ENCODE results near the gene RASSF10. TPM values are rescaled to one million over a fixed set of nuclear protein-coding genes. Genes with fewer than 3 reads are reported as not detected.

RASSF10 gene
- total and polyA plus RNA-seq, 4 experiments from 2014 or later = not detected

DNA sequence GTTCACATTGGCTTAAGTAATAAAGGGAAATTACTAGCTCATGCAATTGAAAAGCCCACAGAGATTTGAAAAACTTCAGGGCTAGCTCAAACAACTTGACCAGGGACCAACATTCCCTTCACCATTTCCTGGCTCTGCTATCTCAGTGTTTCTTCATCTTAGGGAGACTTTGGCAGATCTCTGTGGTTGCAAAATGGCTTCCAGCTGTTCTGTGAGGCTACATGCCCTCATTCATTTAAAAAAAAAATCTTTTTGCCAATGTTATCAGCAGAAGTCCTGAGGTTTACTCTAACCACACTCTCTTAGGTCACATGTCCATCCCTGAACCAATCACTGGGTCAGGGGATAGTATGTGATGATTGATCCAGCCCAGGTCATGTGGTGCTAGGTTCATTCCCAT, 13.9 kb upstream of the RASSF10 start:
- ChIA-PET POLR2A (ENCODE audit: partially characterized antibody) (no interaction called here), CTCF (ENCODE audit: partially characterized antibody) (no interaction called here)
- no peaks in the 10 kb centered on the region for H3K36me3 ChIP-seq (ENCODE audit: insufficient read depth, low read length)
- Mint-ChIP-seq H3K4me1 (no peaks in the 10 kb centered on the region), H3K36me3 (no peaks in the 10 kb centered on the region), H3K27me3 (peaks cover 2 to 6% of the 10 kb centered on the region in 2 donors), H3K9me3 (peaks cover 0 to 9% (median 0%) of the 10 kb centered on the region in 8 donors), H3K27ac (no peak overlapping the region), H3K4me3 (no peak overlapping the region)
- H3K9me3 ChIP-seq (ENCODE audit: control insufficient read depth in 1 of 2, low read length in 2 of 2) = no peaks in the 10 kb centered on the region
- DNase-seq = no peak
- no peaks in the 10 kb centered on the region for H3K27me3 ChIP-seq (ENCODE audit: insufficient read depth, low read length)
- no peaks in the 10 kb centered on the region for H3K4me1 ChIP-seq (ENCODE audit: insufficient read depth, low read length)
- H3K27ac ChIP-seq (ENCODE audit: low read depth, low read length) = no peak overlapping the region
- H3K4me3 ChIP-seq (ENCODE audit: low read length in 2 of 2) = no peak overlapping the region
- intact Hi-C loops (cut with micrococcal nuclease) = no loop called here

DNA sequence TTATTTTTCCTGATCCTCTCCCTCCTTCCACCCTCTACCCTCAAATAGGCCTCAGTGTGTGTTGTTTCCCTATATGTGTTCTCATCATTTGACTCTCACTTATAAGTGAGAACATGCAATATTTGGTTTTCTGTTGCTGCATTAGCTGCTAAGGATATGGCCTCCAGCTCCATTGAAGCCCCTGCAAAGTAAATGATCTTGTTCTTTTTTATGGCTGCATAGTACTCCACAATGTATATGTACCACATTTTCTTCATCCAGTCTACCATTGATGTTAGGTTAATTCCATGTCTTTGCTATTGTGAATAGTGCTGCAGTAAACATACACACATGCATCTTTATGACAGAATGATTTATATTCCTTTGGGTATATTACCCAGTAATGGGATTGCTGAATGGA, 13.3 kb upstream of the RASSF10 start:
- Histone ChIP-seq H3K4me3 (ENCODE audit: low read length in 2 of 2) (no peak overlapping the region), H3K27ac (ENCODE audit: low read depth, low read length) (no peak overlapping the region), H3K9me3 (ENCODE audit: control insufficient read depth in 1 of 2, low read length in 2 of 2) (no peaks in the 10 kb centered on the region), H3K27me3 (ENCODE audit: insufficient read depth, low read length) (no peaks in the 10 kb centered on the region), H3K4me1 (ENCODE audit: insufficient read depth, low read length) (no peaks in the 10 kb centered on the region), H3K36me3 (ENCODE audit: insufficient read depth, low read length) (no peaks in the 10 kb centered on the region)
- H3K9me3 Mint-ChIP-seq = peaks cover 0 to 9% (median 0%) of the 10 kb centered on the region in 8 donors
- ChIA-PET POLR2A (ENCODE audit: partially characterized antibody) (no interaction called here), CTCF (ENCODE audit: partially characterized antibody) (no interaction called here)
- no peak for DNase-seq
- no peak overlapping the region for H3K4me3 Mint-ChIP-seq
- H3K27me3 Mint-ChIP-seq = peaks cover 3 to 6% of the 10 kb centered on the region in 2 donors
- H3K4me1 Mint-ChIP-seq = no peaks in the 10 kb centered on the region
- no peaks in the 10 kb centered on the region for H3K36me3 Mint-ChIP-seq
- H3K27ac Mint-ChIP-seq = no peak overlapping the region
- intact Hi-C loops (cut with micrococcal nuclease) = no loop called here

DNA sequence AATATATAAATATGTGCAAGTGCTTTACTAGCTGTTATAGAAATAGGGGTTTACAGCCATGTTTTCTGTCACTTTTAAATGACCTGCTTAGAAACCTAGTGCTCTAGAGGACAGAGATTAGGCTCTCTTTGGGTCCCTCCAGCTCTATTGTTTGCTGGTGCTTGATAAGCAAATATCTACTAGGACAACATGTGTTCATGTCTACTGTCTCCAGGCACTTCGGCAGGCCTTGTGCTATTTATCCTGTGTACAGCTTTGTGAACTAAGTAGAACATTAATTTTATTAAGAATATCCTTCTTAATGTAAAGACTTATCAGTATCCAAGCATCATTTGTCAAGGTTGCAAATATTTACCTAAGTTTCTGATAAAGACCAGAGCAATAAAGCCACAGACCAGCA, 11.9 kb upstream of the RASSF10 start:
- Histone ChIP-seq H3K9me3 (ENCODE audit: control insufficient read depth in 1 of 2, low read length in 2 of 2) (no peaks in the 10 kb centered on the region), H3K4me1 (ENCODE audit: insufficient read depth, low read length) (no peaks in the 10 kb centered on the region), H3K27me3 (ENCODE audit: insufficient read depth, low read length) (no peaks in the 10 kb centered on the region), H3K27ac (ENCODE audit: low read depth, low read length) (no peak overlapping the region), H3K4me3 (ENCODE audit: low read length in 2 of 2) (no peak overlapping the region), H3K36me3 (ENCODE audit: insufficient read depth, low read length) (no peaks in the 10 kb centered on the region)
- POLR2A ChIA-PET (ENCODE audit: partially characterized antibody) = no interaction called here
- CTCF ChIA-PET (ENCODE audit: partially characterized antibody) = no interaction called here
- Mint-ChIP-seq H3K4me1 (no peaks in the 10 kb centered on the region), H3K27ac (no peak overlapping the region), H3K27me3 (peaks cover 3 to 6% of the 10 kb centered on the region in 2 donors), H3K4me3 (no peak overlapping the region), H3K36me3 (no peaks in the 10 kb centered on the region), H3K9me3 (peaks cover 0 to 9% (median 0%) of the 10 kb centered on the region in 8 donors)
- intact Hi-C loops (cut with micrococcal nuclease) = no loop called here
- DNase-seq = no peak

DNA sequence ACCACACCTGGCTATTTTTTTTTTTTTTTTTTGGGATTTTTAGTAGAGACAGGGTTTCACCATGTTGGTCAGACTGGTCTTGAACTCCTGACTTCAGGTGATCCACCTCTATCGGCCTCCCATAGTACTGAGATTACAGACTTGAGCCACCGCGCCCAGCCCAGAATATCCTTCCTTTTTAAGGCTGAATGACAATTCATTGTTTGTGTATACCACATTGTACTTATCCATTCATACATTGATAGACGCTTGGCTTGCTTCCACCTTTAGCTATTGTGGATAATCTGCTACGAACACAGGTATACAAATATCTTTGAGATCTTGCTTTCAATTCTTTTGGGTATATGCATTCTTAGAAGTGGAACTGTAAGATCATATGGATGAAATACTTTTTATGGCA, 10.8 kb upstream of the RASSF10 start:
- Histone ChIP-seq H3K36me3 (ENCODE audit: insufficient read depth, low read length) (no peaks in the 10 kb centered on the region), H3K27ac (ENCODE audit: low read depth, low read length) (no peak overlapping the region), H3K4me1 (ENCODE audit: insufficient read depth, low read length) (no peaks in the 10 kb centered on the region), H3K9me3 (ENCODE audit: control insufficient read depth in 1 of 2, low read length in 2 of 2) (no peaks in the 10 kb centered on the region), H3K27me3 (ENCODE audit: insufficient read depth, low read length) (no peaks in the 10 kb centered on the region), H3K4me3 (ENCODE audit: low read length in 2 of 2) (no peak overlapping the region)
- Mint-ChIP-seq H3K36me3 (no peaks in the 10 kb centered on the region), H3K9me3 (peaks cover 0 to 9% (median 0%) of the 10 kb centered on the region in 8 donors), H3K27ac (no peak overlapping the region), H3K4me3 (no peak overlapping the region), H3K27me3 (peaks cover 6 to 7% of the 10 kb centered on the region in 2 donors), H3K4me1 (no peaks in the 10 kb centered on the region)
- ChIA-PET CTCF (ENCODE audit: partially characterized antibody) (no interaction called here), POLR2A (ENCODE audit: partially characterized antibody) (no interaction called here)
- DNase-seq = no peak
- intact Hi-C loops (cut with micrococcal nuclease) = no loop called here

DNA sequence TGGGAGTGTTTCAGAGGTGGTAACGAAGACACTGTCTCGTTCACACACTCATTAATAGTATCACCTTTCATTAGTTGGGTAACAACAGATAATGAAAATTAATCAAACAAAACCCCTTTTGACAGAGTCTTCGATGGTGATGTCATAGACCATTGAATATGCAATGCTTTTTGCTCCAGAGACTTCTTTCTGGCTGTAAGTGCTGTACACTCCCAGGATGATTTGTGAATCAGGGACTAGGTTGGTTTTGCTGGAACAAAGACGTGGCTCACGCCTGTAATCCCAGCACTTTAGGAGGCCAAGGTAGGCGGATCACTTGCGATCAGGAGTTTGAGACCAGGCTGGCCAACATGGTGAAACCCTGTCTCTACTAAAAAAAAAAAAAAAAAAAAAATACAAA, 9.5 kb upstream of the RASSF10 start:
- intact Hi-C loops (cut with micrococcal nuclease) = no loop called here
- H3K4me1 Mint-ChIP-seq = no peaks in the 10 kb centered on the region
- Histone ChIP-seq H3K4me3 (ENCODE audit: low read length in 2 of 2) (no peak overlapping the region), H3K36me3 (ENCODE audit: insufficient read depth, low read length) (no peaks in the 10 kb centered on the region), H3K9me3 (ENCODE audit: control insufficient read depth in 1 of 2, low read length in 2 of 2) (no peaks in the 10 kb centered on the region), H3K27me3 (ENCODE audit: insufficient read depth, low read length) (no peaks in the 10 kb centered on the region), H3K27ac (ENCODE audit: low read depth, low read length) (no peak overlapping the region), H3K4me1 (ENCODE audit: insufficient read depth, low read length) (no peaks in the 10 kb centered on the region)
- peaks cover 12 to 17% of the 10 kb centered on the region in 2 donors for H3K27me3 Mint-ChIP-seq
- DNase-seq = no peak
- no peaks in the 10 kb centered on the region for H3K36me3 Mint-ChIP-seq
- peaks cover 0 to 9% (median 0%) of the 10 kb centered on the region in 8 donors for H3K9me3 Mint-ChIP-seq
- CTCF ChIA-PET (ENCODE audit: partially characterized antibody) = no interaction called here
- H3K27ac Mint-ChIP-seq = no peak overlapping the region
- POLR2A ChIA-PET (ENCODE audit: partially characterized antibody) = no interaction called here
- H3K4me3 Mint-ChIP-seq = no peak overlapping the region

DNA sequence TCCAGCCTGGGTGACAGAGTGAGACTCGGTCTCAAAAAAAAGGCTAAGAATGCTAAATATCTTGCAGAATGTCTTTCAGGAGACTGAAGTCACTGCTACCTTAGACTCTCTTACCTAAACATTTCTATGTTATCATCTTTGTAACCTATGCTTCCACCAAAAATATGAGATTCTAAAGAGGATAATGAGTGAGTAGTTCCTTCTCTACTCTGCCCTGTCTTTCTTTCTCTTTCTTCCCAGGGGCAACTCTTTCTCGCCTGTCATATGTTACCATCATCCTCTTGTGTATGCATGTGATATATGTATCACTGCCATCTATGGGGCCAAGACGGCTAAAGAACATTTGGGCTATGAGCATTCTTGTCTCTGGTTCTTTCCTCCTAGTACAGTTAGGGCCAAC, 9.0 kb upstream of the RASSF10 start:
- H3K27me3 ChIP-seq (ENCODE audit: insufficient read depth, low read length) = no peaks in the 10 kb centered on the region
- CTCF ChIA-PET (ENCODE audit: partially characterized antibody) = no interaction called here
- POLR2A ChIA-PET (ENCODE audit: partially characterized antibody) = no interaction called here

DNA sequence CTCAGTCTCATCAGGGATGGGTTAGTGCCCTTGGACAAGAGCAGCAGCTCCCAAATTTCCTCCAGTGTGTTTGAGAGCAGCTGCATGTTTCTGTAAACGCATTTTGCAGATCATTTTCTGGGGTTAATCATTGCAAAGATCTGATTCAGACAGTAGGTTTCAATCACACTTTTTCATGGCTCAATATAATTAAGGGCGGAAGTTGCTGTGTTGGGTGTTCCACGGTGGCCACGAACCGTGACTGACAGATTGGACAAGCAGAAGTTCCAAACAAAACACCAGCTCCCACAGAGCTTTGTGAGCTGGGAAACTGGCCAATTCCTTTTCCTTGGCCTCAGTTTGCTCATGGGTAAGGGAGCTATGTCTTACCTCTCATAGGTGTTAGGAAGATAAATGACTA, 8.4 kb upstream of the RASSF10 start:
- no peak overlapping the region for H3K27ac Mint-ChIP-seq
- POLR2A ChIA-PET (ENCODE audit: partially characterized antibody) = no interaction called here
- Histone ChIP-seq H3K4me1 (ENCODE audit: insufficient read depth, low read length) (no peaks in the 10 kb centered on the region), H3K27me3 (ENCODE audit: insufficient read depth, low read length) (no peaks in the 10 kb centered on the region), H3K9me3 (ENCODE audit: control insufficient read depth in 1 of 2, low read length in 2 of 2) (no peaks in the 10 kb centered on the region), H3K27ac (ENCODE audit: low read depth, low read length) (no peak overlapping the region), H3K4me3 (ENCODE audit: low read length in 2 of 2) (no peak overlapping the region), H3K36me3 (ENCODE audit: insufficient read depth, low read length) (no peaks in the 10 kb centered on the region)
- intact Hi-C loops (cut with micrococcal nuclease) = no loop called here
- no peaks in the 10 kb centered on the region for H3K4me1 Mint-ChIP-seq
- H3K4me3 Mint-ChIP-seq = no peak overlapping the region
- CTCF ChIA-PET (ENCODE audit: partially characterized antibody) = no interaction called here
- H3K9me3 Mint-ChIP-seq = peaks cover 0 to 9% (median 0%) of the 10 kb centered on the region in 8 donors
- no peak for DNase-seq
- no peaks in the 10 kb centered on the region for H3K36me3 Mint-ChIP-seq
- peaks cover 16 to 20% of the 10 kb centered on the region in 2 donors for H3K27me3 Mint-ChIP-seq

More for the DNA sequence above, 9.0 kb upstream of the RASSF10 start:
- Histone ChIP-seq H3K36me3 (ENCODE audit: insufficient read depth, low read length) (no peaks in the 10 kb centered on the region), H3K9me3 (ENCODE audit: control insufficient read depth in 1 of 2, low read length in 2 of 2) (no peaks in the 10 kb centered on the region), H3K4me3 (ENCODE audit: low read length in 2 of 2) (no peak overlapping the region), H3K4me1 (ENCODE audit: insufficient read depth, low read length) (no peaks in the 10 kb centered on the region), H3K27ac (ENCODE audit: low read depth, low read length) (no peak overlapping the region)
- peaks cover 0 to 9% (median 0%) of the 10 kb centered on the region in 8 donors for H3K9me3 Mint-ChIP-seq
- H3K36me3 Mint-ChIP-seq = no peaks in the 10 kb centered on the region
- H3K27ac Mint-ChIP-seq = no peak overlapping the region
- intact Hi-C loops (cut with micrococcal nuclease) = no loop called here
- H3K4me1 Mint-ChIP-seq = no peaks in the 10 kb centered on the region
- H3K4me3 Mint-ChIP-seq = no peak overlapping the region
- peaks cover 13 to 17% of the 10 kb centered on the region in 2 donors for H3K27me3 Mint-ChIP-seq
- no peak for DNase-seq
